GM19452 (cell line): Measurements from ENCODE around the gene ZNF516.

Source experiments
- ATAC-seq: cut with Tn5 transposase; IDR thresholded peaks from one replicate; pipeline ENCODE4 v1.9.1; 2021; ENCODE audit not compliant: unreplicated experiment

ZNF516 gene

GRCh38 chr18:76426737-76427305 is 68.2 kb downstream of the ZNF516 start:
- no peak for ATAC-seq

GRCh38 chr18:76425146-76426131 is 69.6 kb downstream of the ZNF516 start:
- no peak for ATAC-seq

GRCh38 chr18:76422838-76423237 is 72.2 kb downstream of the ZNF516 start:
- no peak for ATAC-seq

GRCh38 chr18:76422121-76422520 is 72.9 kb downstream of the ZNF516 start:
- no peak for ATAC-seq

- ATAC-seq, result no peak
Observed at GRCh38 chr18:76421685-76422078, 73.4 kb downstream of the ZNF516 start.

- no peak for ATAC-seq
Observed at GRCh38 chr18:76420898-76421684, 74.0 kb downstream of the ZNF516 start.

GRCh38 chr18:76419811-76420210 is 75.2 kb downstream of the ZNF516 start:
- ATAC-seq, result no peak

- no peak for ATAC-seq
Observed at GRCh38 chr18:76416911-76417310, 78.1 kb downstream of the ZNF516 start.

GRCh38 chr18:76414936-76415621 is 80.0 kb downstream of the ZNF516 start:
- ATAC-seq, result no peak

- no peak for ATAC-seq
Observed at GRCh38 chr18:76412818-76413565, 82.0 kb downstream of the ZNF516 start.

- ATAC-seq, result no peak
Observed at GRCh38 chr18:76412010-76412817, 82.8 kb downstream of the ZNF516 start.

- ATAC-seq, result peak; percentile 68
Observed at GRCh38 chr18:76410660-76411417, 84.2 kb downstream of the ZNF516 start.

GRCh38 chr18:76410033-76410432 is 85.0 kb downstream of the ZNF516 start:
- no peak for ATAC-seq

GRCh38 chr18:76408480-76409067 is 86.5 kb downstream of the ZNF516 start:
- ATAC-seq, result no peak

- ATAC-seq, result no peak
Observed at GRCh38 chr18:76407681-76408080, 87.4 kb downstream of the ZNF516 start.

- no peak for ATAC-seq
Observed at GRCh38 chr18:76406791-76407190, 88.3 kb downstream of the ZNF516 start.

- no peak for ATAC-seq
Observed at GRCh38 chr18:76405681-76406356, 89.2 kb downstream of the ZNF516 start.

GRCh38 chr18:76405280-76405679 is 89.8 kb downstream of the ZNF516 start:
- ATAC-seq, result no peak
